SK-N-MC (cell line): Measurements from ENCODE around the gene CAPN2.

ENCODE experiments used
- EZH2 ChIP-seq: fragments of 200-600 bp; sonication (generic); IDR thresholded peaks from one replicate; pipeline ENCODE4 v1.6.1; 2017; ENCODE audit warnings: antibody characterized with exemption
- FOXP2 ChIP-seq: optimal IDR thresholded peaks from 2 replicates; pipeline ENCODE3; 2011; ENCODE audit warnings: mild to moderate bottlenecking, moderate library complexity; ENCODE audit not compliant: insufficient read depth; ENCODE audit errors: extremely low read length, control extremely low read depth
- POLR2AphosphoS5 ChIP-seq: IDR thresholded peaks from 2 replicates; pipeline ENCODE4 v1.6.1; 2012; ENCODE audit warnings: mild to moderate bottlenecking, low read depth, low read length, borderline replicate concordance

DNA sequence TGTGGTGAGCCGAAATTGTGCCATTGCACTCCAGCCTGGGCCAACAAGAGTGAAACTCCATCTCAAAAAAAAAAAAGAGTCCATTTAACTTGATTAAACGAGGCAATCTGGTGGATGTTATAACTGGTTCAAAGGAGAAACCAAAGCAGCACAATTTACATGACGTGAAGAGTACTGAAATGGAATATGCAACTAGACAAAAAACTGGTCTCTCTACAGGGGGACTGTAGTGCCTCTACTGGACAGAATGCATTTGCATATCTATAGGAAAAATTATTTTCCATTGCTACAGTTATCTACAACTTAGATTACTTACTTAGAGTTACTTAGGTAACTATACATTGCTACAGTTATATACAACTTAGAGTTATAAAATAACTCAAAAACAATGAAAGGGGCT, 2.7 kb upstream of the CAPN2 start:
- TF ChIP-seq POLR2AphosphoS5 = no peak
- TF ChIP-seq EZH2 = no peak
- no peak for TF ChIP-seq FOXP2
